Brain microvascular endothelial cell (primary cell): ENCODE measurements around the gene RUSC2.
A peak's percentile ranks its signal among the peaks of the same experiment; 100 is the strongest.

ENCODE experiments used
- DNase-seq: peaks from one replicate; pipeline ENCODE4 v3.0.0-alpha.2; 2020
- H3K27ac ChIP-seq: fragments of 250-450 bp; sonication (Bioruptor Pico); 2 replicates; pipeline ENCODE4 v1.5.1; 2020; ENCODE audit warnings: mild to moderate bottlenecking, moderate library complexity
- H3K27me3 ChIP-seq: fragments of 250-450 bp; sonication (Bioruptor Pico); replicated peaks from 2 replicates; pipeline ENCODE4 v1.5.1; 2020; ENCODE audit warnings: mild to moderate bottlenecking
- H3K36me3 ChIP-seq: fragments of 250-450 bp; sonication (Bioruptor Pico); replicated peaks from 2 replicates; pipeline ENCODE4 v1.5.1; 2020; ENCODE audit warnings: mild to moderate bottlenecking
- H3K4me3 ChIP-seq: 2 replicates; pipeline ENCODE4 v1.5.1; 2011; ENCODE audit warnings: low read depth, mild to moderate bottlenecking, control low read depth, low read length, moderate library complexity
- in situ Hi-C: cut with HindIII; loops from 2 replicates; pipeline ENCODE4 v1.10.0; 2017; ENCODE audit warnings: low sequenced_read_pairs, low pct_ligation_motif_present
- TF ChIP-seq, protein P1 (sequence below): IDR thresholded peaks from 2 replicates; pipeline ENCODE4 v1.5.1; 2011; ENCODE audit warnings: low read depth, mild to moderate bottlenecking, moderate library complexity, low read length, control low read depth, inconsistent platforms; ENCODE audit errors: missing control alignments

RUSC2 gene

DNA sequence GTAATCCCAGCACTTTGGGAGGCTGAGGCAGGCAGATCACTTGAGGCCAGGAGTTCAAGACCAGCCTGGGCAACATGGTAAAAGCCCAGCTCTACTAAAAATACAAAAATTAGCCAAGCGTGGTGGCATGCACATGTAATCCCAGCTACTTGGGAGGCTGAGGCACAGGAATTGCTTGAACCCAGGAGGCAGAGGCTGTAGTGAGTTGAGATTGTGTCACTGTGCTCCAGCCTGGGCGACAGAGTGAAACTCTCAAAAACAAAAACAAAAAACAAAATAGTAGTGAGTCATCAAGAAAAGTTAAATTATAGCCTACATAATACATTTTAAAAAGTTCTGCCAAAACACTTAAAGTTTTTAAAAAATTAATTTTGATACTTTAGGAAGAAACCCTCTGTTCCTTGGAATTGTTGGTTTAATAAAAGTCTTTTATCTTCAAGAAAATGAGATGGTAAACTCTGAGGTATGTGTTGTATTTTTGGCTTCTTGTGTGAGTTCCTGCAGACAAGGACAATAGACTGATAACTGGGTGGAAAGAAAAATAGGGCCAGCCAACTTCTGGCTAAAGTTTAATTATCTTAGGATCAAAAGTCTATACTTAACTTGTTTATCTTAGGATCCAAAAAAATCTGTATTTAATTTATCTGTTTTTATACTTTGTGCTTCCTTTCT, 9.3 kb downstream of the RUSC2 start:
- in situ Hi-C loops: no loop called here
- no peak overlapping the region for H3K27ac ChIP-seq
- no peak for DNase-seq
- TF ChIP-seq, protein P1, sequence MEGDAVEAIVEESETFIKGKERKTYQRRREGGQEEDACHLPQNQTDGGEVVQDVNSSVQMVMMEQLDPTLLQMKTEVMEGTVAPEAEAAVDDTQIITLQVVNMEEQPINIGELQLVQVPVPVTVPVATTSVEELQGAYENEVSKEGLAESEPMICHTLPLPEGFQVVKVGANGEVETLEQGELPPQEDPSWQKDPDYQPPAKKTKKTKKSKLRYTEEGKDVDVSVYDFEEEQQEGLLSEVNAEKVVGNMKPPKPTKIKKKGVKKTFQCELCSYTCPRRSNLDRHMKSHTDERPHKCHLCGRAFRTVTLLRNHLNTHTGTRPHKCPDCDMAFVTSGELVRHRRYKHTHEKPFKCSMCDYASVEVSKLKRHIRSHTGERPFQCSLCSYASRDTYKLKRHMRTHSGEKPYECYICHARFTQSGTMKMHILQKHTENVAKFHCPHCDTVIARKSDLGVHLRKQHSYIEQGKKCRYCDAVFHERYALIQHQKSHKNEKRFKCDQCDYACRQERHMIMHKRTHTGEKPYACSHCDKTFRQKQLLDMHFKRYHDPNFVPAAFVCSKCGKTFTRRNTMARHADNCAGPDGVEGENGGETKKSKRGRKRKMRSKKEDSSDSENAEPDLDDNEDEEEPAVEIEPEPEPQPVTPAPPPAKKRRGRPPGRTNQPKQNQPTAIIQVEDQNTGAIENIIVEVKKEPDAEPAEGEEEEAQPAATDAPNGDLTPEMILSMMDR: no peak
- H3K36me3 ChIP-seq: peaks cover 6% of the 10 kb centered on the region
- no peaks in the 10 kb centered on the region for H3K27me3 ChIP-seq
- no peak overlapping the region for H3K4me3 ChIP-seq

DNA sequence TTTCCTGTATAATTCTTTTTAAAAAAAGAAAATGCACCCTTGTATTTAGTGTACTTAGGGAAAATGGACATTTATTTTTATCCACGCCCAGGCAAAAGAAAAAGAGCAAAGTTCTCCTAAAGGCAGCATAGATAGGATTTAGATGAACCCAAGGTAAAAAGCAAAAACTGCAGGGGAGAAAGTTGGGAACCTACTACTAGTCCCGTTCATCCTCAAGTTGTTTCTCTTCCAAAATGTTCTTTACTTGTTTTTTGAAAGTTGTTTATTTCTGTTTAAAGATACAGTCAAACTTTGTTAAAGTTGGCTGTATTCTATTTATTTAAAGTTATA, 9.8 kb downstream of the RUSC2 start:
- peak overlapping the region; percentile 27 for H3K27ac ChIP-seq
- no peaks in the 10 kb centered on the region for H3K27me3 ChIP-seq
- H3K36me3 ChIP-seq: peaks cover 6% of the 10 kb centered on the region
- in situ Hi-C loops: no loop called here
- DNase-seq: no peak
- TF ChIP-seq, protein P1: no peak
- no peak overlapping the region for H3K4me3 ChIP-seq

DNA sequence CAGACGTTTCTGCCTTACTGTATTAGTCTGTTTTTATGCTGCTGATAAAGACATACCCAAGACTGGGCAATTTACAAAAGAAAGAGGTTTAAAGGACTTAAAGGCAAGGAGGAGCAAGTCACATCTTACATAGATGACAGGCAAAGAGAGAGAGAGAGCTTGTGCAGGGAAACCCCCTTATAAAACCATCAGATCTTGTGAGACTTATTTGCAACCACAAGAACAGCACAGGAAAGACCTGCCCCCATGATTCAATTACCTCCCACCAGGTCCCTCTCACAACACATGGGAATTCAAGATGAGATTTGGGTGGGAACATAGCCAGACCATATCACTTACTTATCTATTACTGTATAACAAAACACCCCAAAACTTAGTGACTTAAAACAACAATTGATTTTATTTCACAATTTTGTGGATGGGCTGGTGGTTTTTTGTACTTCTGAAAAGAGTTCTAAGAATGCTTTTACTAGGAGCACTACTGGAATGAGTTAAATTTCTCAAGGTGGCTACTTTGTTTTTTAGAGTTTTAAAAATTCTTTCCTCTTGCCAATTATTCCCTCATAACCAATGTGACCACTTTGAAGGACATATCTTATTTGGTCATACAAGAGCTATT, 10.3 kb downstream of the RUSC2 start:
- H3K36me3 ChIP-seq: peaks cover 6% of the 10 kb centered on the region
- TF ChIP-seq, protein P1: no peak
- no peak overlapping the region for H3K27ac ChIP-seq
- H3K27me3 ChIP-seq: no peaks in the 10 kb centered on the region
- no peak overlapping the region for H3K4me3 ChIP-seq
- in situ Hi-C loops: no loop called here
- DNase-seq: peak; percentile 40

DNA sequence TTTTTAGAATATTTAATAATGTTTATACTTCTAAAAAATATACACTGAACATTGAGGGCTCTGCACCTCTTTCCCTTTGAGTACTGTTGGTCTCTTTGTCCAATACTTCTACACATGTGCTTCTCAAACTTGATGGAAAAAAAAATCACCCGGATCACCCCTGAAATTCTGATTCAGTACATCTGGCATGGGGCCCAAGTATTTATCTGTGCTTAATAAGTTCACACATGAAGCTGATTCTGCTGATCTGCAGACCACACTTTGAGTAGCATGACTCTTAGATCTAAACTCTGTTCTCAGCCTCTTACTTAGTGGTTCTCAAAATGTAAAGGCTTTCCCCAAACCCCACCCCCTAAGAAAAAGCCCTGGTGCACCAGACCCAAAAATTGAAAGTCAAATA, 12.0 kb downstream of the RUSC2 start:
- H3K36me3 ChIP-seq: peaks cover 1% of the 10 kb centered on the region
- in situ Hi-C loops: no loop called here
- TF ChIP-seq, protein P1: no peak
- H3K27me3 ChIP-seq: no peaks in the 10 kb centered on the region
- no peak overlapping the region for H3K4me3 ChIP-seq
- H3K27ac ChIP-seq: no peak overlapping the region
- DNase-seq: no peak

DNA sequence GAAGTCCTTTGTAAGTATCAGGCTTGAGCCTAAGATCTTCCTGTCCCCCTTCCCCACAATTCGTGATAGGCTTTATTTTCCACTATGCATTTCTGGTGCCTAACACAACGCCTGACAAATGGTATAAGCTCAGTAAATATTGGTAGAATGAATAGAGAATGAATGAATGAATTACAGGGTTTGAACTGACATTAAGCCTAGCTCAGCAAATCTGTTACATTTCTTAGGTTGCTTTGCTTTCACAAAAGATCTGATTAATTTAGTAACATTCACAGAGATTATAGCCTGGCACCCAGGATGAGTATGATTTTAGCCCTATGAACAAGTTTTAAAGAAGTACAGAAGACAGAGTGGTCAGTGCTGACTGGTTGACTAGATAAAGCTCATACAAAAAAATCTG, 16.4 kb downstream of the RUSC2 start:
- DNase-seq: no peak
- Histone ChIP-seq H3K4me3 (no peak overlapping the region), H3K36me3 (no peaks in the 10 kb centered on the region), H3K27me3 (no peaks in the 10 kb centered on the region), H3K27ac (no peak overlapping the region)
- in situ Hi-C loops: no loop called here
- TF ChIP-seq, protein P1: no peak

DNA sequence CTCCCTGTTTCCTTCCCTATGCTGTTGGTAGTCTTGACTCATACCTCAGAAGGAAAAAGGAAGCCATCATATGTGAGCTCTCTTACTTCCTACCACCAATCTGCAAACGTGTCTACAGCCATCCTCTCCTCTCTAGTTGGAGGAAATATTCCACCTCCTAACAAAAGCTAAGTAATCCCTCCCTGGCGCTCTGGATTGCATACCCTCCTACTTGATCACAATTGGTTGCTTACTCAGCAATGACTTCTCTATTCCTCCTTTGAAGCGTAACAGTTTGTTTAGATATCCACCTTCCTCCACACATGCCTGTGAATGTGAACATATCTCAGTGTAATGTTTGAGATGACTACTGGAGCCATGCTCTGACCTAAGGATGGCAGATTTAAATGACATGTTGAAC, 18.2 kb downstream of the RUSC2 start:
- in situ Hi-C loops: no loop called here
- H3K27ac ChIP-seq: no peak overlapping the region
- H3K36me3 ChIP-seq: no peaks in the 10 kb centered on the region
- H3K4me3 ChIP-seq: no peak overlapping the region
- TF ChIP-seq, protein P1: no peak
- H3K27me3 ChIP-seq: no peaks in the 10 kb centered on the region
- no peak for DNase-seq
